ENCODE results near the gene PCDH9.
"Not testable (repeated sequence)": the region's sequence is repeated elsewhere in the genome, so short reads cannot be mapped to it uniquely, and the experiment has no call there.

PCDH9 gene

DNA sequence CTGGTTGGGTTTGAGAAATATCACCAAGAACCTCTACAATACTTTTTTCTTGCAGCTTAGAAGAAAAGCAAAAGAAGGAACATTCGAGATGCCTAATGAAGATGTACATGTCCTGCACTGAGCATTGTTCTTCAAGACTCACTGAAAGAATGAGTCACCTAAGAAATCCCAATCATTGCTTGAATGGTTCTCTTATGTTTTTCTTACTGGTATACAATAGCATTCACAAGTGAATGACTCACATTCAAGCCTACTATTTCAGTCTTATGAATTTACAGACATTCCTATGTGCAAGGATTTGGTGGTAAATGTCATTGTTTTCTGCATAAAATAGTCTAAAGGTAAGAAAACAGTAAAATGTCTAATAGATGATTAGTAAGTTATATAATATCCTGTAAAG, 594.6 kb downstream of the PCDH9 start:
- no peak for DNase-seq

DNA sequence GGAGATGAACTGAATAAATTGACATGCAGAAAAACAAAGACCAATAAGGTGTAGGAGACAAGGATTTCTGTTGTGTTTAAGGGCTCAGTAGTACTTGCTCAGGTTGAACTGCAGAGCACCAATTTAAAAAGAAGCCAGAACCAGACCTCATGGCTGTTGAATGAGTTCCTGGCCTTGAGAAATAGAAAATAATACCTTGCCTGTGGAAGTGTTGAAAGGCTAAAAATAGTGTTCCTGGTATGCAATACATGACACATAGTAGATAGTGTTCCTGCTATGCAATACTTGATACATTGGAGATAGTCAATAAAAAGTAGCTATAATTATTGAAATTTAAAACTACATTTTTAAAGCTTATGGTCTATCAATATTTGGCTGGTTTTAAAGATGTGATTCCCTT, 595.8 kb downstream of the PCDH9 start:
- DNase-seq, result no peak

DNA sequence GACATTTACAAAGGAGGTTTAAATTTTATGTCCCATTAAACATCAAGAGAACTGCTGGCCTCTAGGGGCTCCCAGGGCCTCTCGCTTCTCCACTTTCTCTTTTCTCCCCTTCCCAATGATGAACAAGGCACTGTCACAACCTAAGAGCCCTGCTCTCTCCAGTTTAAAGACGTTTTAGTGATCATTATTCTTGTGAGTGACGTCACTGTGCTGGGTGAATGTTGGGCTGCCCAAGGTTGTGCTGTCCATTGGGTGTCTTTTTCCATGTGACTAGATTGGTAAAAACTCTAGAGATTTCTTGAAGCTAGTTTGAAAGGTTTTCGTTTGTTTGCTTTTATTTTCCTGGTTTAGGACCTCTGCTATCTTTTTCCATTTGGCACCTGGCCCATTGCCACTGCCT, 602.6 kb downstream of the PCDH9 start:
- DNase-seq, result no peak

DNA sequence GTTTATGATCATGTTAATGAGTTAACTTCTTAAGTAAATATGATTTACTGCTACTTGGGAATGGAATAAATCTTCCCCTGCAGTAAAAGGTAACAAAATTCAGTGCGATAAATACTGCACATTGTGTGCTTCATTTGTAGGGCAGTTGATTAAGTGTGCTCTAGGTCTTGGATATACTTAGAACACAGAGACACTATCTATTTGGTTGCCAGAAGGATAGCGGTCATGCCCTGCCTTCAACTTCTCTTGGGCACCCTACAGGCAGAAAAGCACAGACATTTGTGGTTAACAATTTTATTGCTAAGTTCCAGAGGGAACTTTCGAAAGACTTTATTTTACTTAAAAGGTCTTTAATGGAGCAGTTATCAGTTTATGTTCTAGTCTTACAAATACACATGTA, 605.8 kb downstream of the PCDH9 start:
- DNase-seq, result no peak

DNA sequence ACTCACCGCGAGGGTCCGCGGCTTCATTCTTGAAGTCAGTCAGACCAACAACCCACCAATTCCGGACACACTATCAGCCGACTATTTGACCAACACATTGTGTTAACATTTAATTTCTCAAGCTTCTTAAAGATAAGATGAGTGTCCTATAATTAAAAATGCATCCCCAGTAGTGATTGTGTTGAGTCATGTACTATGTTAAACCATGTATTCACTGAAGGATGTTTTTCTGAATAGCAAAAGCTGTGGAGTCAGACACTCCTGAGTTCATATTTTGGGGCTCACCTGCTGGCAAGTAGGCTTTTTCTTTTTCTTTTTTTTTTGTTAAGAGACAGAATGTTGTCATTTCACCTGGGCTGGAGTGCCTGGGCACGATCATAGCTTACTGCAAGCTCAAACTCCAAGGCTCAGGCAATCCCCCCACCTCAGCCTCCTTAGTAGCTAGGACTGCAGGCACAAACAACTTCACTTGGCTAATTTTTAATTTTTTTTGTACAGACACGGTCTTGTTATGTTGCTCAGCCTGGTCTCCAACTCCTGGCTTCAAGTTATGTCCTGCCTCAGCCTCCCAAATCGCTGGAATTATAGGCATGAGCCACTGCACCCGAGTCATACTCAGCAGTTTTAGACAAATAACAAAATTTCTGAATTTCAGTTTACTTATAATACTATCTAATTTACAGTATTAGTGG, 606.9 kb downstream of the PCDH9 start:
- DNase-seq, result no peak

DNA sequence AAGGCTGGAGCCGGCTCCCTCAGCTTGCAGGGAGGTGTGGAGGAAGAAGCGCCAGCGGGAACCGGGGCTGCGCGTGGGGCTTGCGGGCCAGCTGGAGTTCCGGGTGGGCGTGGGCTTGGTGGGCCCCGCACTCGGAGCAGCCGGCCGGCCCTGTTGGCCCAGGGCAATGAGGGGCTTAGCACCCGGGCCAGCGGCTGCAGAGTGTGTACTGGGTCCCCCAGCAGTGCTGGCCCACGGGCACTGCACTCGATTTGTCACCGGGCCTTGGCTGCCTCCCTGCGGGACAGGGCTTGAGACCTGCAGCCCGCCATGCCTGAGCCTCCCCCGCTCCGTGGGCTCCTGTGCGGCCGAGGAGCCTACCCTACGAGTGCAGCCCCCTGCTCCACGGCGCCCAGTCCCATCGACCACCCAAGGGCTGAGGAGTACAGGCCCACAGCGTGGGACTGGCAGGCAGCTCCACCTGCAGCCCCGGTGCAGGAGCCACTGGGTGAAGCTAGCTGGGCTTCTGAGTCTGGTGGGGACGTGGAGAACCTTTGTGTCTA, 608.2 kb downstream of the PCDH9 start:
- not testable (repeated sequence) for DNase-seq

DNA sequence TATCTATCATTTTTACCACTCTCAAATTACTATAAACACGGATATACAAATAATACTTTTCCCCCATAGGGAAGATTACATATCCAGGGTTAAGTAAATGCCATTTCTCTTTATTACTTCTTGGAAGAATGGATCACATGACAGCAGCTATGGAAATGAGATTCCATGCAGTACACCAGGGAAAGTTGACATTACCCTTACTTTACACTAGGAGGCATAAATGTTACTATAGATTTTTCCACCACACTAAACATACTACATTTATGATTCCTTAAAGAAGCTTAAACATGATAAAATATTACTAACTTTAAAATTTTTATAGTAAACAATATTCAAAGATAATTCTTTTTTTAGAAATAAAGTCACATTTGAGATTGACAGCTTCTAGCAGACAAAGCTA, 611.4 kb downstream of the PCDH9 start:
- no peak for DNase-seq

DNA sequence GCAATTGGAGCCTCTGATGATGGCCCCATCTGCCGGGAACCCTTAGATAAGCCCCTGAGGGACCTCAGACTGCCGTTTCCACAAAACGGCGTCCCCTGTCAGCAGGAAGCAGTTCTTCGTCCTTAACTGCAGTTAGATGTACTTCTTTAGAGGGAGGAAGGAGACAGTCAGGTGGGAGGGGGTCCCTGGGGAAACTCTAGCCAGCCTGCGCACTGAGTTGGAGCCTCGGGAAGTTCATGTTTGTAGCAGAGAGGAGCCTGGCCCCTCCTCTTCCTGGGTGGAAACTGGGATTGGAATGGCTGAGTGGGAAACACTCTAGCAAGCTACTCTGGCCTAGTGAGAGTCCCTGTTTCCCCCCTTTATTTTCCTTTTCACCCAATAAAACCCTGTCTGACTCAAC, 612.4 kb downstream of the PCDH9 start:
- DNase-seq, result no peak

DNA sequence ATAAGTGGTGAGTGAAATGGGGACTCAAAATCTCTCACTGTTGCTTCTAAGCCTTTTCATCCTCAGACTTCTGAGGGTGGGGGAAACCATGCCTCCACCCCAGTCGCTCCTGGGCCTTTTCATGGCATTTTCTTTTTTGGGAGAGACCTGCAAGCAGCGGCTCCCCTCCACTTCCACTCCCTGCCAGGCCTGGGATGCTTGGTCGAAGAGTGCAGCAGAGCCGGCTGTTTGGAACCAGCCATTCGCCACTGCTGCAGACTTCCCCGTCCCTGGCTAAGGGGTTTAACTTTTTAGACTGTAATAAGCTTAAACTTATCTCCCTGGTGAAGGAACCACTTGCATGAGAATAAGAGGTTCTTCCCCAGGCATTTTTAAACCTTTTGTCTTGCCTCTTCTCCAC, 617.2 kb downstream of the PCDH9 start:
- no peak for DNase-seq

DNA sequence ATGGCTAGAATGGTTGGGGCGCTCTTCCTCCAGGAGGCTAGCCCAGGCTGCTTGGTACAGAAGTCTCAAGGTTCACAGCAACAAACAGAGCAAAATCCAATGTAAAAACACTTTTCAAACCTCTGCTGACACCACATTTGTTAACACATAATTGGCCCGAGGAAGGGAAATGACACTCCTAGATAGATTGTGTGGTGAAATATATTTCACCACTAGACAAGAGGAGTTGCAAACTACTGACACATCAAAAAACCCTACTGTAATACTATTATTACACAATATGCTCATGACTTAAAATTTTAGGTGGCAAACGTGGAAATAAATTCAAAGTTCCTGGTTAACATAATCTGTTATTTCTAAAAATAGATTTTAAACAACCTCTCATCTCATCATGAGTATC, 643.6 kb downstream of the PCDH9 start:
- DNase-seq, result no peak

DNA sequence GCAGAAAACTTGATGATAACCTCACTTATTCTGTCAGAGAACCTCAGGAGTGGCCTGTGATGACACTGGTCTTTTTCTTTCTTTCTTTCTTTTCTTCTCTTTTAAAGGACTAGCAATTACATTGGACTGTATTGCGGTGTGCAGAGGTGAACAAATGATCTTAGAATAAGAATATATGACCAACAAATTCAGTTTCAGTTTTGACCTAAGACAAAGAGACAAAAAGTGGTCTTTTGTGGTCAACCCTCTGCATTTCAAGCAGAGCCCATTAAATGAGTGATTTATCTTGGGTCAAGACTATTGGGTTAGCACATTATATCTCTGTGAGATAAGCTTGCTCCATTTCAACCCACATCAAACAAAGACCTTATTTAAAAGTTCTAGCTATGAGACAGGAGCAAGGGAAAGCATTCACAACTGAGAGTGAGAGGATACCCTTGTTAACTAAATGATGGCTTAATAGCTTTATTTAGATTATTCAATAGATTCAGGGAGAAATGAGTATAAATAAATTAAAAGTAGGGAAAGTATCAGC, 644.4 kb downstream of the PCDH9 start:
- no peak for DNase-seq

DNA sequence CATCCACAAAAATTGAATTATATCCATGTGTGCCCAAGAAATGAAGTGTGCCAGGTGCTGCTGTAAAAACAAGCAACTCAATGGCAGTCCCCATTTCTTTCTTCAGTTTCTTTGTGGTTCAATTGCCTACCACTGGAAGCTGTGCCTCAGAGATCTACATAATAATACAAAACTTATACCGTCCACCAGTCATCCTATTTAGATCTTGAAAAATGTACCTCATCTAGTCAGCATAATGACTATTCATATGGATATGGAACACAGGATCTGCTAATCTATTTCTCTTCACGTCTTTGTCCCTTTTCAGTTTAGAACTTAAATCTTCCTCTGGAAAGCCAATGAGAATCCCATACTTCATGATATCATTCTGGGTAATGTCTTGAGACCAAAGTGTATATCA, 648.5 kb downstream of the PCDH9 start:
- DNase-seq, result no peak

DNA sequence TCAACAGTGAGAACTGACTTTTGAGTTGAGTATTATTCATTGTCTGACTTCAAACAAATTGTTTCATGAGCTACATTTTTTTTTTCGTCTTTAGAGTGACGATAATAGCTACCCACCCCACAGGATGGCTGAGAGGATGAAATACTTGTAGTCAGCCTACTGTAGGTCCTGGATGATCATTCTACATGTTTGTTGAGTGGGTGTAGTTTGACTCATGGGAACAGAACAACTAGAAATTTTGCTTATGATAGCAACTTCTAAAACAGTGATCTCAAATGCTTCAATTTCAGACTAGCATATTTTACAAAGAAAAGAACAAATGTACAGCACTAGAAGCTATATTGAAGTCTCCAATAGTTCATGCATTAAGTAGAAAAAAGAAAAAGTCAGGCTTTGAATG, 651.8 kb downstream of the PCDH9 start:
- DNase-seq, result no peak

DNA sequence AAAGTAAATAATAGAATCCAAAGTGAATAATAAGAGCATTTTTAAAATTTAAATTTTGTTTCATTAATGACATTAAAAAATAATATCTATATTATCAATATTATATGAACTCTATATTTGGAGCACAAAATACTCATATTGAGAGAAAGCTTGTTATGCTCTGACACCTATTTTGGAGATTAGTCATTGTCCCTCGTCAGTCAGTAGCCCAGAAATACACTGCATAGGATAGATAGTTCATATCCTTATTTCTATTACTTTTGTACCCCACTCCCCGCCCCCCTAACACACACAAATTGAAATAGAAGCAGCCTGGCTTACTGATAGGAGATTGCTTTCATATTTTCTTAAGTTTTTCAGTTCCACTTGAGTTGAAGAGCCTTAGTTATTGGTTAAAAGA, 652.8 kb downstream of the PCDH9 start:
- DNase-seq, result no peak

DNA sequence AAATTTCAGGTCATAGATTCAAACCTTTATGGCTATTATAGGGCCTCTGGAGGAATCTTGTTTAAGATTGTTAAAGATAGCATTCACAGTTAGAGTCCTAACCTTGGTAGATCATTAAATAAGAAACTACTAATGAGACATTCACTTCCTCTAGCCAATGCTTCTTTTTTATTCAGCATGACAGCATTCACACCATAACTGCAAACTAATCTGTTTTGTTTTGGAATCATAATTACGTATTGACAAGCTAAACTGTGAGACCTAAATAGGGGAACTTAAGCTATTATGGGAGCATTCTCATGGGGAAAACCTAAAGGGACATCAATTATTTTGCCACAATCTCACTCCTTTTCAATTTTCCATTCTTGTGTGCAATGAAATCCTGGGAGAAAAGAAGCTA, 653.8 kb downstream of the PCDH9 start:
- peak in 1 of 2 experiments; percentile 5 for DNase-seq

DNA sequence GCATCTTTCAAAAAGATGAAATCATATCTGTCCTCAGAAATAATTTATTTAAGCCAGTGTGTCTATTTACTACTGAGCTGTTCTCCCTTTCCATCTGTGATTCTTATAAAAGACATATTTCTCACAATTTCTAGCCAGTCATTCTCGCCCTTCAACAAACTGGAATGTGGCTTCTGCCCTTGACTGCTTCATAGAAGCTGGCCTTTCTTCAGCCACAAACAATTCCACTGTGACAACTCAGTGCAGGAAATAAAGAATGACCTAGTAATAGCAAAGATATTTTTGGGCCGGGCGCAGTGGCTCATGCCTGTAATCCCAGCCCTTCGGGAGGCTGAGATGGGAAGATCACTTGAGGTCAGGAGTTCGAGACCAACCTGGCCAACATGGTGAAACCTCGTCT, 655.5 kb downstream of the PCDH9 start:
- DNase-seq, result no peak

DNA sequence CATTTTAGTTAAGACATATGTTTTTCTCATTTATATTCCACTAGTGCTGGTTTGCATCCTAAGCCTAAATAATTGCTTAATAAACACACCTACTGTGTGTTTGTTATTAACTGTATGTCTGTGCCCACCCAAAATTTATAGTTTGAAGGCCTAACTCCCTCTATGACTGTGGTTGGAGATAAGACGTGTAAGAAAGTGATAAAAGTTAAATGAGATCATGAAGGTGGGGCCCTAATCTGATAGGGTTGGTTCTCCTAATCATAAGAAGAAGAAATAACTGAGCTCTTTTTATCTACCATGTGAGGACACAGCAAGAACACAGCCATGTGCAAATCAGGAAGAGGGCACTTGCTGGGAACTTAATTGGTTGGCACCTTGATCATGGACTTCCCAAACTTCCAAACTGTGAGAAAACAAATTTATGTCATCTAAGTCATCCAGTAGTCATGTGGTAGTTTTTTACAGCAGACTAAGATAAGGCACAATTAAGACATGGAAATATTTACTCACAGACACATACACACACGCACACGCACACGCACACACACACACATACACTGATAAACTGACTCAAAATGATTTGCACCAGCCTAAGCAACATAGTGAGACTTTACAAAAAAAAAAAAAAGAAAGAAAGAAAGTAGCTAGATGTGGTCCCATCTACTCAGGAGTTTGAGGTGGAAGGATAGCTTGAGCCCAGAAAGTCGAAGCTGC, 662.1 kb downstream of the PCDH9 start:
- DNase-seq, result no peak

DNA sequence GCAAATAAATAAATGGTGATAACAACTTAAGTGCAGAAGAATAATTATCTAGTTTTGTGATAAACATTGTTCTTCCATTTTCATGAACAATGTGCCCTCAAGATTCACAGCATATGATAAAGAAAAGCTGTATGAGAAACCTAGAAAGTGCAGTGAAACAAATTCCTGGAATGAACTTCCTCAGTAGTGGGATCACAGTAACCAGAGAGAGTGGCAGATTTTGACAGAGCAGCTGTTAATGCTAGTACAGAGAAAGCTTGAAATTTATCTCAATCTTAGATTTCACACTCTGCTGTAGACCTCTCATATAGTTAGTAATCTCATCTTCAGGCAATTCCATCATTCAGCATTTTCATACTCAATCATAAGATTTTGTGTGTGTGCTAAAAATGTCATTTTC, 664.9 kb downstream of the PCDH9 start:
- DNase-seq, result no peak

DNA sequence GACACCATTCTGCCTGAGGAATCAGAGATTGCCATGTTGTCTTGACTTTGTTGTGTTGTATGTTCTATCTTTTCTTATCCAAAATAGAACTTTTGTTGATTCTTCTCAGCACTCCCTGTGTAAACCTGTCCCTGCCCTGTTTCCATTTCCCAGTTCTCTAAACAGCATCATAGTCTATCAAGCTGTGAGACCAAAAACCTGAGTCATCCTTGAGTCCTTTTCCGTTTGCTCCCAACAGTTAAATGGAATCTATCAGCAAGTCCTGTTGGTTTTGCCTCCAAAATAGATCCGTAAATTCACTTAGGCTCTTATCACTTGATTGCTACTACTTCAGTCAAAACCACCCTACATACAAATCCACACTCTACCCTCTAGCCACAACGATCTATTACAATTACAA, 667.1 kb downstream of the PCDH9 start:
- no peak for DNase-seq

DNA sequence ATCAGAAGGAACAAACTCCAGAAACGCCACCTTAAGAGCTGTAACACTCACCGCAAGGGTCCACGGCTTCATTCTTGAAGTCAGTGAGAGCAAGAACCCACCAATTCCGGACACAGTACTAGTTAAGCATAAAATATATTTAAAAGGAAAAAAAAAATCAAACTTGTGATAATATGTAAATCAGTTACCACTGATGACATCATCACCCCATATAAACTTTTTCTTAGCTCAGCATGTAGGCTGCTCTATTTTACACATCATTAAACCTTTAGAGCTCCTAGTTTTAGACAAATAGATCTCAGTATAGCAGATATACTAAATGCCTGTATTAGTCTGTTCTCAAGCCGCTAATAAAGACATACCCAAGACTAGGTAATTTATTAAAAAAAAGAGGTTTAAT, 668.1 kb downstream of the PCDH9 start:
- DNase-seq, result no peak

DNA sequence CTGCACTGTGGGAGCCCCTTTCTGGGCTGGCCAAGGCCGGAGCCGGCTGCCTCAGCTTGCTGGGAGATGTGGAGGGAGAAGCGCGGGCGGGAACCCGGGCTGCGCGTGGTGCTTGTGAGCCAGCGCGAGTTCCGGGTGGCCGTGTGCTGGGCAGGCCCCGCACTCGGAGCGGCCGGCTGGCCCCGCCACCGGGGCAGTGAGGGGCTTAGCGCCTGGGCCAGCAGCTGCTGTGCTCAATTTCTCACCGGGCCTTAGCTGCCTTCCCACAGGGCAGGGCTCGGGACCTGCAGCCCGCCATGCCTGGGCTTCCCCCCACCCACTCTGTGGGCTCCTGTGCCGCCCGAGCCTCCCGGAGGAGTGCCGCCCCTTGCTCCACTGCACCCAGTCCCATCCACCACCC, 669.1 kb downstream of the PCDH9 start:
- DNase-seq, result no peak

DNA sequence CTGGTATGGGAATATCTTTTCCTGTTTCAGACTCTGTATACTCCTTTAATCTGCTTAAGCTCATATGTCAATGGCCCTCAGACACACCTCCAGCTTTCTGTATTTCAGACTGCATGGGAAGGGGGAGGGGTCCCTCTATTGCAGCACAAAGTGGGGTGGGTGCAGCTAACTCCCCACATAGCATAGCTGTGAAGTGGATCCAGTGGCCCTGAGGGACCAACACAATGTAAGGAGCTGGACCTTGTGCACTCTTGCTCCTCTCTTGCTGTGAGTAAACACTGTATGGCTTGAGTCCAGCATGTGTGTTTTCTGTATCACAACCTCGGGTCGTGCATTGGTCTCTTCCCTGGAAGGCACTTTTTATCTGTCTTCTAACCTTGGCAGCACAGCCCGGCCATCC, 669.9 kb downstream of the PCDH9 start:
- no peak for DNase-seq

DNA sequence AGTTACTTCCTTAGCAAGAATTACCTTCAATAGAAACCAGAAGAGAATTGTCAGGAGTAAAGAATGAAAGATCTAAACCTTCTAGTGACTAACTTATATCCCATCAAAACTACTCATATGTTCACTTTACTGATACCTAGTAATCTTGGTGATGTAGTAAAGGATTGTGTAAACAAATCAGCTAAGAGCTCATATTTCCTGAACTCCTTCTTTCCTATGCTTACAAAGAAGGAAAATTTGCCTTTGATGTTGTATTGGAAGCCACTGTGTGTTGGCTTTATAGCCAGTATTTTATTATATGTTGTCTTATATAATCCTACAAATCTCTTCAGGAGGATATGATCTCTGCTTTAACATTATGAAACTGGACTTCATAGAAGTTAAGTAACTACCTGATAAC, 671.0 kb downstream of the PCDH9 start:
- DNase-seq, result no peak

DNA sequence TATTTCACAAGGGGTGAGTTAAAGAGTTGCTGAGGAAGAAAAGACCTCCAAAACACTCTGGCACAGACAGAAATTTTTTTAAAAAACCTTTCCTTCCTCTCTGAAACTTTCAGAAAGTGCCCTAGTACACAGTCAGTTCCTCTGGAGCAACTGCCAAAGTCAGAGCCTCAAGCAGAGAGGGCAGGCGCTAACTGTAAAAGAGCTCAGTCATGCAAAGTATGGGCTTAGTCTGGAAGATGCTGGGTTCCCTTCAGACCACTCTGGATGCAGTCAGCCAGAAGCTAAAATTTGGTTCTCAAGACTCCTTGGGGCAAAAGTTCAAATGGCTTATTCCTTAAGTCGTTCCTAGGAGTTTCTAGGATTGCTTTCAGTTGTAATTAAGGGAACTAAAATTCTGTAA, 671.6 kb downstream of the PCDH9 start:
- DNase-seq, result no peak

DNA sequence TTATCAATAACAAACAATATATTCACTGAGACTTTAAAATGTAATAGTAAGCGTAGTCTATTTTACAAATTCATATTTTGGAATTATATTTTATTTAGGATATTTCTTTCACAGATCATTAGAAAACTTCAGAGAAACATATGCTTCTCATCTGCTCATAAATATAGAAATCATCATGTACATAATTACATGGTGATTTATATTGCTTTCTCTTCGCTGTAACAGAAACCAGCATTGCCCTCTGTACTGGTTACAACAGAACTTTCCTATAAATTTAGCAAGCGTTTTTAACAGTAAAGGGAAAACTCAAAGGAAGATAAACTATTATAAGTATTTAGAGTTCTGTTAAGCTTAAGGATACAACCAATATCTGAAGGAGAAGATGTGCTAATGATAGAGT, 672.8 kb downstream of the PCDH9 start:
- DNase-seq, result no peak
